SK-N-SH (cell line): ENCODE results near the gene GFOD2. TPM values are rescaled to one million over a fixed set of nuclear protein-coding genes. Genes with fewer than 3 reads are reported as not detected.

ENCODE experiments used
- CTCF ChIA-PET: fragments of 300-600, 350-600 bp; formaldehyde crosslinking; extraction: SDS; loops from one replicate; lab custom pipeline; 2021; lab: Yijun Ruan, JAX
- POLR2A ChIA-PET: fragments of 350-600 bp; sonication (Branson Sonifier 250); formaldehyde crosslinking; extraction: SDS; loops from one replicate; lab custom pipeline; 2020; ENCODE audit warnings: antibody characterized with exemption, inconsistent platforms; lab: Yijun Ruan, JAX
- DNase-seq: peaks from one replicate; pipeline ENCODE4 v3.0.0; 2012
- H2AFZ ChIP-seq: fragments of 200-600 bp; sonication (generic); 2 replicates; pipeline ENCODE4 v1.8.1; 2016; ENCODE audit warnings: antibody characterized with exemption, mild to moderate bottlenecking, low read depth
- H3F3A ChIP-seq: fragments of 200-600 bp; sonication (generic); replicated peaks from 2 replicates; pipeline ENCODE3; 2016; ENCODE audit warnings: antibody characterized with exemption, mild to moderate bottlenecking; ENCODE audit not compliant: insufficient read depth
- H3K27ac ChIP-seq, 2 experiments: fragments of 200-500 bp in 1 of 2; fragments of 200-600 bp in 1 of 2; sonication (Bioruptor generic) in 1 of 2; sonication (generic), shearing (Covaris generic) in 1 of 2; 2 replicates each; pipeline versions ENCODE4 v1.5.1 to v1.6.1; 2014 to 2016; ENCODE audit warnings: low read depth in 2 of 2, inconsistent platforms in 1 of 2, low read length in 1 of 2, mild to moderate bottlenecking in 1 of 2, mixed read lengths in 1 of 2
- H3K27me3 ChIP-seq: fragments of 200-600 bp; sonication (generic), shearing (Covaris generic); 2 replicates; pipeline ENCODE4 v1.6.1; 2016; ENCODE audit warnings: mixed run types; ENCODE audit not compliant: insufficient read depth
- H3K36me3 ChIP-seq, 2 experiments: fragments of 200-500 bp in 1 of 2; fragments of 200-600 bp in 1 of 2; sonication (Bioruptor generic) in 1 of 2; sonication (generic) in 1 of 2; replicated peaks in 1 of 2; 2 replicates each; pipeline versions ENCODE3 to v1.5.1; 2014 to 2016; ENCODE audit warnings: low read length in 1 of 2, mild to moderate bottlenecking in 1 of 2; ENCODE audit not compliant: insufficient read depth in 2 of 2, control insufficient read depth in 1 of 2
- H3K4me1 ChIP-seq, 2 experiments: fragments of 200-500 bp in 1 of 2; fragments of 200-600 bp in 1 of 2; sonication (Bioruptor generic) in 1 of 2; sonication (generic), shearing (Covaris generic) in 1 of 2; 2 replicates each; pipeline versions ENCODE4 v1.5.1 to v1.6.1; 2014 to 2016; ENCODE audit warnings: low read depth in 1 of 2, low read length in 1 of 2, mixed run types in 1 of 2; ENCODE audit not compliant: insufficient read depth in 2 of 2, control insufficient read depth in 1 of 2
- H3K4me2 ChIP-seq: fragments of 200-600 bp; sonication (generic), shearing (Covaris generic); 2 replicates; pipeline ENCODE4 v1.6.1; 2017; ENCODE audit warnings: mixed run types
- H3K4me3 ChIP-seq, 2 experiments: fragments of 200-500 bp in 1 of 2; fragments of 200-600 bp in 1 of 2; sonication (Bioruptor generic) in 1 of 2; sonication (generic), shearing (Covaris generic) in 1 of 2; 2 replicates each; pipeline versions ENCODE4 v1.5.1 to v1.8.1; 2014 to 2016; ENCODE audit warnings: low read depth in 2 of 2, inconsistent platforms in 1 of 2, low read length in 1 of 2, mild to moderate bottlenecking in 1 of 2, mixed read lengths in 1 of 2, moderate library complexity in 1 of 2
- H3K79me2 ChIP-seq: fragments of 200-600 bp; sonication (generic); 2 replicates; pipeline ENCODE4 v1.8.1; 2017; ENCODE audit warnings: mild to moderate bottlenecking; ENCODE audit not compliant: insufficient read depth
- H3K9ac ChIP-seq: fragments of 200-600 bp; sonication (generic); 2 replicates; pipeline ENCODE4 v1.6.1; 2017; ENCODE audit warnings: mixed run types
- H3K9me2 ChIP-seq: fragments of 200-600 bp; sonication (generic); 2 replicates; pipeline ENCODE4 v1.6.1; 2017; ENCODE audit warnings: mixed run types
- H3K9me3 ChIP-seq: fragments of 200-600 bp; sonication (generic); 2 replicates; pipeline ENCODE4 v1.6.1; 2017; ENCODE audit warnings: mixed run types, mild to moderate bottlenecking, moderate library complexity
- H4K20me1 ChIP-seq: fragments of 200-600 bp; sonication (generic); 2 replicates; pipeline ENCODE4 v1.6.1; 2017; ENCODE audit warnings: mild to moderate bottlenecking, mixed run types; ENCODE audit not compliant: insufficient read depth
- CHD2 ChIP-seq: fragments of 150-350 bp; IDR thresholded peaks from 2 replicates; pipeline ENCODE4 v1.6.1; 2018; ENCODE audit warnings: low read length; ENCODE audit not compliant: partially characterized antibody
- EZH2phosphoT487 ChIP-seq: fragments of 200-600 bp; sonication (generic); IDR thresholded peaks from 2 replicates; pipeline ENCODE4 v1.6.1; 2017; ENCODE audit warnings: low read depth, mixed run types, mild to moderate bottlenecking, antibody characterized with exemption, moderate library complexity, borderline replicate concordance
- FOXJ3 ChIP-seq: sonication (generic); formaldehyde crosslinking; IDR thresholded peaks from 2 replicates; pipeline ENCODE4 v1.5.1; 2020; ENCODE audit warnings: mild to moderate bottlenecking, missing genetic modification reagents
- GABPA ChIP-seq: IDR thresholded peaks from 2 replicates; pipeline ENCODE4 v1.4.0; 2012; ENCODE audit warnings: low read depth, mild to moderate bottlenecking
- JUND ChIP-seq: IDR thresholded peaks from 2 replicates; pipeline ENCODE4 v1.4.0; 2012
- MXI1 ChIP-seq: IDR thresholded peaks from 2 replicates; pipeline ENCODE4 v1.6.1; 2012; ENCODE audit warnings: mild to moderate bottlenecking, low read depth, low read length, improper control_type of control experiment
- NFIC ChIP-seq: IDR thresholded peaks from 2 replicates; pipeline ENCODE4 v1.4.0; 2012; ENCODE audit warnings: borderline replicate concordance
- POLR2AphosphoS5 ChIP-seq: IDR thresholded peaks from 2 replicates; pipeline ENCODE4 v1.6.1; 2012; ENCODE audit warnings: low read depth, low read length
- RAD21 ChIP-seq: IDR thresholded peaks from 2 replicates; pipeline ENCODE4 v1.6.1; 2012; ENCODE audit warnings: mild to moderate bottlenecking, low read length
- RCOR1 ChIP-seq: fragments of 150-350 bp; IDR thresholded peaks from 2 replicates; pipeline ENCODE4 v1.6.1; 2017; ENCODE audit warnings: antibody characterized with exemption, low read length
- RFX5 ChIP-seq: IDR thresholded peaks from 2 replicates; pipeline ENCODE4 v1.6.1; 2012; ENCODE audit warnings: mild to moderate bottlenecking, improper control_type of control experiment, low read length
- RXRA ChIP-seq: IDR thresholded peaks from 2 replicates; pipeline ENCODE4 v1.4.0; 2012; ENCODE audit warnings: low read depth, mild to moderate bottlenecking, borderline replicate concordance
- SIN3A ChIP-seq: IDR thresholded peaks from 2 replicates; pipeline ENCODE4 v1.6.1; 2012; ENCODE audit warnings: low read depth, mild to moderate bottlenecking, low read length, moderate library complexity, borderline replicate concordance
- SMC3 ChIP-seq: IDR thresholded peaks from 2 replicates; pipeline ENCODE4 v1.6.1; 2012; ENCODE audit warnings: low read depth, low read length, improper control_type of control experiment
- TEAD4 ChIP-seq: IDR thresholded peaks from 2 replicates; pipeline ENCODE4 v1.4.0; 2012; ENCODE audit warnings: mild to moderate bottlenecking, borderline replicate concordance; ENCODE audit not compliant: insufficient read depth
- WGBS: methylation state at CpG from one replicate; pipeline ENCODE4 v1.1.6; 2017; ENCODE audit warnings: low lambda C conversion rate; 5-methylcytosine and 5-hydroxymethylcytosine counted together
- polyA plus RNA-seq, 3 experiments: library from polyadenylated mRNA; depleted of rRNA; stranded (reverse); fragments of >200 nt; gene quantifications; 2 replicates each; pipeline ENCODE4 v1.2.3, GENCODE V29; 2012
- TF ChIP-seq, protein P1 (sequence below): IDR thresholded peaks from 2 replicates; pipeline ENCODE4; 2012
- TF ChIP-seq, protein P2 (sequence below): fragments of 150-350 bp; IDR thresholded peaks from 2 replicates; pipeline ENCODE4 v1.6.1; 2017; ENCODE audit warnings: antibody characterized with exemption, low read length, low read depth, borderline replicate concordance
- TF ChIP-seq, protein P3 (sequence below): IDR thresholded peaks from 2 replicates; pipeline ENCODE4 v1.4.0; 2012; ENCODE audit warnings: low read depth

The GFOD2 gene
- polyA plus RNA-seq, 1 of the 3 experiments (the other 2 are of a cell fraction): 19.0 TPM

DNA sequence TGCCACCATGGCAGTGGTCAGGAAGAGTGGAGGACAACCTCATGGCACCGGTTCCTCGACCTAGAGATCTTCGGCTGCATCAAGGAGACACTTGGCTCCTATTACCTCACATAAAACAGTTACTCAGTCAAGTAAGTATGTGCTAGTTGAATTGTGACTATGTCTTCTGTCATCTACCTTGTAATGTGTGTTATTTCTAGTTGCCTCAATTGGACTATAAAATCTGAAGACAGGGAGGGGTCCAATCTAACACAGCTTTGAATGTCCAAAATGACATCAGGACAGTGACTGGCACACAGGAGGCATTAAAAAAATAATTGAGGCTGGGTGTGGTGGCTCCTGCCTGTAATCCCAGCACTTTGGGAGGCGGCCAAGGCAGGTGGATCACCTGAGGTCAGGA, 35.3 kb downstream of the GFOD2 start:
- Histone ChIP-seq H3K27me3 (no peaks in the 10 kb centered on the region), H3K9ac (no peak overlapping the region), H4K20me1 (no peaks in the 10 kb centered on the region), H3K79me2 (no peaks in the 10 kb centered on the region), H3K4me2 (no peak overlapping the region), H3K27ac (no peak overlapping the region), H2AFZ (no peak overlapping the region), H3F3A (peaks cover 4% of the 10 kb centered on the region), H3K36me3 (peaks cover 10 to 20% of the 10 kb centered on the region in 2 experiments), H3K9me3 (no peaks in the 10 kb centered on the region), H3K4me1 (no peaks in the 10 kb centered on the region), H3K4me3 (no peak overlapping the region), H3K9me2 (no peaks in the 10 kb centered on the region)
- ChIA-PET CTCF (interaction anchor here (1.4 to 4.2 kb wide), 2 partner anchors 11 to 16 kb away, joined by 3 to 23 read pairs; no protein-coding TSS in a partner anchor), POLR2A (interaction anchor here (0.6 kb wide), 1 partner anchor 13 kb away, joined by 4 read pairs; no protein-coding TSS in a partner anchor)
- no peak for DNase-seq
- WGBS: 86% methylated on average over 4 of the region's 4 CpGs
- no peak for TF ChIP-seq GABPA
- TF ChIP-seq SIN3A: no peak
- TF ChIP-seq, protein P1, sequence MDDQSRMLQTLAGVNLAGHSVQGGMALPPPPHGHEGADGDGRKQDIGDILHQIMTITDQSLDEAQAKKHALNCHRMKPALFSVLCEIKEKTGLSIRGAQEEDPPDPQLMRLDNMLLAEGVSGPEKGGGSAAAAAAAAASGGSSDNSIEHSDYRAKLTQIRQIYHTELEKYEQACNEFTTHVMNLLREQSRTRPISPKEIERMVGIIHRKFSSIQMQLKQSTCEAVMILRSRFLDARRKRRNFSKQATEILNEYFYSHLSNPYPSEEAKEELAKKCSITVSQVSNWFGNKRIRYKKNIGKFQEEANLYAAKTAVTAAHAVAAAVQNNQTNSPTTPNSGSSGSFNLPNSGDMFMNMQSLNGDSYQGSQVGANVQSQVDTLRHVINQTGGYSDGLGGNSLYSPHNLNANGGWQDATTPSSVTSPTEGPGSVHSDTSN: no peak
- TF ChIP-seq NFIC: no peak
- TF ChIP-seq FOXJ3 (CRISPR knock-in tag): no peak
- no peak for TF ChIP-seq RXRA
- TF ChIP-seq RAD21: no peak
- TF ChIP-seq, protein P2, sequence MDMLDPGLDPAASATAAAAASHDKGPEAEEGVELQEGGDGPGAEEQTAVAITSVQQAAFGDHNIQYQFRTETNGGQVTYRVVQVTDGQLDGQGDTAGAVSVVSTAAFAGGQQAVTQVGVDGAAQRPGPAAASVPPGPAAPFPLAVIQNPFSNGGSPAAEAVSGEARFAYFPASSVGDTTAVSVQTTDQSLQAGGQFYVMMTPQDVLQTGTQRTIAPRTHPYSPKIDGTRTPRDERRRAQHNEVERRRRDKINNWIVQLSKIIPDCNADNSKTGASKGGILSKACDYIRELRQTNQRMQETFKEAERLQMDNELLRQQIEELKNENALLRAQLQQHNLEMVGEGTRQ: no peak
- no peak for TF ChIP-seq TEAD4
- no peak for TF ChIP-seq JUND
- no peak for TF ChIP-seq MXI1
- TF ChIP-seq POLR2AphosphoS5: no peak
- TF ChIP-seq SMC3: no peak
- TF ChIP-seq RCOR1: no peak
- TF ChIP-seq, protein P3, sequence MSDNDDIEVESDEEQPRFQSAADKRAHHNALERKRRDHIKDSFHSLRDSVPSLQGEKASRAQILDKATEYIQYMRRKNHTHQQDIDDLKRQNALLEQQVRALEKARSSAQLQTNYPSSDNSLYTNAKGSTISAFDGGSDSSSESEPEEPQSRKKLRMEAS: no peak
- TF ChIP-seq CHD2: no peak
- no peak for TF ChIP-seq RFX5
- TF ChIP-seq EZH2phosphoT487: no peak
